Glutamatergic neuron (in vitro differentiated cells): ENCODE data around the gene SPOCK2. TPM values are rescaled to one million over a fixed set of nuclear protein-coding genes. Genes with fewer than 3 reads are reported as not detected.

Experiments used
- DNase-seq: peaks from one replicate; pipeline ENCODE4 v3.0.0; 2022
- H3K27ac Mint-ChIP-seq: one replicate; pipeline ENCODE4 v1.8.0; 2020; ENCODE audit warnings: mild to moderate bottlenecking, mixed read lengths, inconsistent platforms; ENCODE audit not compliant: unreplicated experiment
- H3K27me3 Mint-ChIP-seq: one replicate; pipeline ENCODE4 v1.8.0; 2020; ENCODE audit warnings: mild to moderate bottlenecking, moderate library complexity, mixed read lengths, inconsistent platforms; ENCODE audit not compliant: unreplicated experiment
- H3K36me3 Mint-ChIP-seq: one replicate; pipeline ENCODE4 v1.8.0; 2020; ENCODE audit warnings: mild to moderate bottlenecking, mixed read lengths, inconsistent platforms; ENCODE audit not compliant: unreplicated experiment
- H3K4me1 Mint-ChIP-seq: one replicate; pipeline ENCODE4 v1.8.0; 2020; ENCODE audit warnings: mild to moderate bottlenecking, low read depth, mixed read lengths, inconsistent platforms; ENCODE audit not compliant: unreplicated experiment
- H3K4me3 Mint-ChIP-seq: one replicate; pipeline ENCODE4 v1.8.0; 2020; ENCODE audit warnings: mild to moderate bottlenecking, mixed read lengths, inconsistent platforms; ENCODE audit not compliant: unreplicated experiment
- H3K9me3 Mint-ChIP-seq: one replicate; pipeline ENCODE4 v1.8.0; 2020; ENCODE audit warnings: mild to moderate bottlenecking, moderate library complexity, mixed read lengths, inconsistent platforms; ENCODE audit not compliant: unreplicated experiment
- total RNA-seq: library from RNA; stranded (reverse); fragmentation: NEBNext Ultra II Directional; extraction: Animal tissue kit (Norgen Biotek cat#: 25700); gene quantifications from one replicate; pipeline ENCODE4 v1.2.1, GENCODE V29; 2021; ENCODE audit not compliant: unreplicated experiment
- TF ChIP-seq, protein P1 (sequence below): fragments of 200-600 bp; sonication (generic); IDR thresholded peaks from one replicate; pipeline ENCODE4 v1.5.0; 2021; ENCODE audit not compliant: partially characterized antibody, unreplicated experiment

SPOCK2 gene
- total RNA-seq, 1 donor from 2014 or later, result 362 TPM

DNA sequence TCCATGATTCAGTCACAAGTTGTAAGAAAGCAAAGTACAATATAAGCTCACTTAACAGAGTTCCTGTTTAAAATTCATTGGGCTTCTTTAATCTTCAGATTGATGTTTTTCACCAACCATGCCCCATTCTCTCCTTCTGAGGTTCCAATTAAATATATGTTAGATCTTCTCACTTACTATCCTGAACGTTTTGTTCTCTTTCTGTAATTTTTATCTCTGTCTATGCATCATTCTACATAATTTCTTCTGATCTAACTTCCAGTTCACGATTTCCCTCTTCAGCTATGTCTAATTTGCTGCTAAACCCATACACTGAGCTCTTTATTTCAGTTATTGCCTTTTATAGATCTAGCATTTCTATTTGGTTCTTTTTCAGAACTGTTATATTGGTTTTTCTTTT lies 28.0 kb upstream of the SPOCK2 start:
- no peak for DNase-seq
- Mint-ChIP-seq H3K9me3 (peaks cover 2% of the 10 kb centered on the region), H3K27ac (no peak overlapping the region), H3K4me3 (no peak overlapping the region), H3K27me3 (no peaks in the 10 kb centered on the region), H3K36me3 (peaks cover 18% of the 10 kb centered on the region), H3K4me1 (no peaks in the 10 kb centered on the region)
- TF ChIP-seq, protein P1, sequence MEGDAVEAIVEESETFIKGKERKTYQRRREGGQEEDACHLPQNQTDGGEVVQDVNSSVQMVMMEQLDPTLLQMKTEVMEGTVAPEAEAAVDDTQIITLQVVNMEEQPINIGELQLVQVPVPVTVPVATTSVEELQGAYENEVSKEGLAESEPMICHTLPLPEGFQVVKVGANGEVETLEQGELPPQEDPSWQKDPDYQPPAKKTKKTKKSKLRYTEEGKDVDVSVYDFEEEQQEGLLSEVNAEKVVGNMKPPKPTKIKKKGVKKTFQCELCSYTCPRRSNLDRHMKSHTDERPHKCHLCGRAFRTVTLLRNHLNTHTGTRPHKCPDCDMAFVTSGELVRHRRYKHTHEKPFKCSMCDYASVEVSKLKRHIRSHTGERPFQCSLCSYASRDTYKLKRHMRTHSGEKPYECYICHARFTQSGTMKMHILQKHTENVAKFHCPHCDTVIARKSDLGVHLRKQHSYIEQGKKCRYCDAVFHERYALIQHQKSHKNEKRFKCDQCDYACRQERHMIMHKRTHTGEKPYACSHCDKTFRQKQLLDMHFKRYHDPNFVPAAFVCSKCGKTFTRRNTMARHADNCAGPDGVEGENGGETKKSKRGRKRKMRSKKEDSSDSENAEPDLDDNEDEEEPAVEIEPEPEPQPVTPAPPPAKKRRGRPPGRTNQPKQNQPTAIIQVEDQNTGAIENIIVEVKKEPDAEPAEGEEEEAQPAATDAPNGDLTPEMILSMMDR, result no peak

DNA sequence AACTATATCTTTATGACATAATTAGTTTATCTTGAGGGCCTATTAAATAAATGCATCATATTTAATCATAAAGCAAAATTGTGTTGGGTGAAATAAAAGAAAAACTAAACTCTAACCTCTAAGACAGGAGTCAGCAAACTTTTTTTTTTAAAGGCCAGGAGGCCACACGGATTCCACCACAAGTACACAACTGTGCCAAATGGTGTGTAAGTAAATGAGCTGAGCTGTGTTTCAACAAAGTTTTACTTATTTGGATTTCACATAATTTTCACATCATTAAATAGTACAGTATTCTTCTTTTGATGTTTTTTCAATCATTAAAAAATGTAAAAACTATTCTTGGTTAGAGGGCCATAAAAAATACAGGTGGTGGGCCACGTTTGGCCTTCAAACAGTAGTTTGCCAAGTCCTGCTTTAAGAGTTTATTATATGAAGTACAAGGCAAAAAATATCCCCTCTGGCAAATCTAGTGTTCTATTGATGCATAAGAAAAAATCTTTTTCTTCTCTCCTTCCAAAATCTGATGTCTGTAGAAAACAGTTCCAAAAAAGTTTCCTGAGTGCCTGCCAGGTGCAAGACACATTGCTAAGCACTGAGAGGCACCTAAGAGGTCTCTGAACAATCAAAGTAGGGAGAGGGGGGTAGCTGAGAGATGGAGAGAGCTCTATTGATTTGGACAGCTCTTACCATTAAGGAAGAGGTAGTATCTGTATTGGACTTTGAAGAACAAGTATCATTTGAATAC lies 26.5 kb upstream of the SPOCK2 start:
- no peak overlapping the region for H3K27ac Mint-ChIP-seq
- TF ChIP-seq, protein P1, result no peak
- peaks cover 2% of the 10 kb centered on the region for H3K9me3 Mint-ChIP-seq
- no peak overlapping the region for H3K4me3 Mint-ChIP-seq
- no peaks in the 10 kb centered on the region for H3K27me3 Mint-ChIP-seq
- no peak for DNase-seq
- H3K36me3 Mint-ChIP-seq, result peaks cover 18% of the 10 kb centered on the region
- H3K4me1 Mint-ChIP-seq, result no peaks in the 10 kb centered on the region

DNA sequence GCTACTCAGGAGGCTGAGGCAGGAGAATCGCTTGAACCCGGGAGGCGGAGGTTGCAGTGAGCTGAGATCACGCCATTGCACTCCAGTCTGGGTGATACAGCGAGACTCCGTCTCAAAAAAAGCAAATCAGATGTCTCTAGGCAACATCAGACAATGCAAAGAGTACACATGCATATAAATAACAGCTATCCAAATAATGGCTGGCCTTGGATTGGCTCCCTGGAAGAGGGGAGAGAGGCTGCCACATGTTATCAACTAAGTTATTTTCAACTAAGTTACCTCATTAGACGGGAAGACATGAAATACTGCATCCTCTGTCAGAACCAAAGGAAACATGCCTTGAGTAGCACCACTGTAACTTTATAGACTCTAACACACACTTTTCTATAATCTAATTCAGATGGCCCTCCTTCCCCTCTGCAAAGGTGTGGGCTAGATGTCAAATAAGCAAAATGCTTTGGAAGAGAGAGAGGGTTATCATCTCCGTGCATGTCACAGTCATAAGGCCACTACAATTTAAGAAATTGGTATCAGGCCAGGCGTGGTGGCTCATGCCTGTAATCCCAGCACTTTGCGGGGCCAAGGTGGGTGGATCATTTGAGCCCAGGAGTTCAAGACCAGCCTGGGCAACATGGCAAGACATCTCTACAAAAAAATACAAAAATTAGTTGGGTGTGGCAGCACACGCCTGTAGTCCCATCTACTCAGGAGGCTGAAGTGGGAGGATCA lies 22.5 kb upstream of the SPOCK2 start:
- H3K4me1 Mint-ChIP-seq, result peaks cover 16% of the 10 kb centered on the region
- no peaks in the 10 kb centered on the region for H3K27me3 Mint-ChIP-seq
- H3K4me3 Mint-ChIP-seq, result no peak overlapping the region
- no peaks in the 10 kb centered on the region for H3K9me3 Mint-ChIP-seq
- no peak overlapping the region for H3K27ac Mint-ChIP-seq
- DNase-seq, result no peak
- TF ChIP-seq, protein P1, result no peak
- H3K36me3 Mint-ChIP-seq, result peaks cover 8% of the 10 kb centered on the region

DNA sequence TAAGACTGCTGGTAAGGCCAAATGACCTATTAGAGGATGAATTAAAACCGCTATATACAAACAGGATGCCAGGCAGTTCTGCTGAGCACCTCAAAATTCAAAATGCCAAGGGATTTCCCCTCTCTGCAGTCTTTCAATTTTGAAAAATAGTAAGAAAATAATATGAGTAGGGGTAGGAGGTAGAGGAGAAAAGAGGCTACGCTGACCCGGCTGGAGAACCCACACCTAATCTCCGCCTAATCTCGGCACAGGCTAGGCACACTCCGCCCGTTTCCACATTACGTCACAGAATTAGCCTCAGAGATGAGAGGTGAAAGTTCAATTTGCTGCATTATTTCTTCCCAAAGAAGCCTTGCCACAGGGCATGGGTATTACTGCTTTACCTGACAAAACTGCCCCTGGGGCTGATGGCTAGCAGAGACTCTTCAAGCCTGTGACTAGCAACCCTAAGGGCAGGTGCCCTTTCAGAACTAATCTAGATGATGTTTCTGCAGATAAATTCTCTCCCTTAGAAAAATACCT lies 21.3 kb upstream of the SPOCK2 start:
- Mint-ChIP-seq H3K4me3 (no peak overlapping the region), H3K4me1 (peaks cover 25% of the 10 kb centered on the region), H3K36me3 (no peaks in the 10 kb centered on the region), H3K9me3 (no peaks in the 10 kb centered on the region), H3K27me3 (no peaks in the 10 kb centered on the region), H3K27ac (peak overlapping the region; percentile 83)
- TF ChIP-seq, protein P1, result no peak
- DNase-seq, result no peak
